B cell (primary cell): ENCODE data around the gene PDZD8. TPM values are rescaled to one million over a fixed set of nuclear protein-coding genes. Genes with fewer than 3 reads are reported as not detected.

ENCODE experiments used
- ATAC-seq: fragments of 200-7000 bp; cut with Tn5 transposase; one replicate; pipeline ENCODE4 v1.10.0; 2021; ENCODE audit warnings: low read depth, mild to moderate bottlenecking, moderate number of reproducible peaks, moderate library complexity
- CTCF ChIA-PET: fragments of 350-600 bp; sonication (Branson Sonifier 250); formaldehyde crosslinking; loops from one replicate; lab custom pipeline; 2021; ENCODE audit warnings: antibody characterized with exemption, inconsistent platforms; lab: Charles Lee
- POLR2A ChIA-PET: fragments of 350-600 bp; sonication (Branson Sonifier 250); formaldehyde crosslinking; loops from one replicate; lab custom pipeline; 2021; ENCODE audit warnings: antibody characterized with exemption; lab: Charles Lee
- DNase-seq: peaks from one replicate; pipeline ENCODE4 v3.0.0; 2013
- H2AFZ ChIP-seq: 2 replicates; pipeline ENCODE4 v1.6.1; 2012; ENCODE audit warnings: mild to moderate bottlenecking, low read depth, low read length; ENCODE audit not compliant: insufficient read depth, poor library complexity, severe bottlenecking
- H3K27ac ChIP-seq, 2 donors: 1 replicate in 1 of 2; 2 replicates in 1 of 2; pipeline ENCODE4 v1.5.1; 2012 to 2013; ENCODE audit warnings: low read length in 2 of 2, mild to moderate bottlenecking in 2 of 2, moderate library complexity in 1 of 2
- H3K27me3 ChIP-seq, 4 experiments: fragments of 200-600 bp in 1 of 4; sonication (generic) in 1 of 4; replicated peaks in 1 of 4; 1 replicate in 2 of 4; 2 replicates in 2 of 4; pipeline versions ENCODE4 v1.6.1 to v1.7.0; 2013 to 2016; ENCODE audit warnings: low read length in 3 of 4, mild to moderate bottlenecking in 2 of 4, mixed read lengths in 1 of 4, moderate library complexity in 1 of 4; ENCODE audit not compliant: insufficient read depth in 4 of 4, control insufficient read depth in 3 of 4; ENCODE audit errors: control extremely low read depth in 1 of 4
- H3K36me3 ChIP-seq, 2 experiments: replicated peaks in 1 of 2; 1 replicate in 1 of 2; 2 replicates in 1 of 2; pipeline versions ENCODE4 v1.6.1 to v1.7.1; 2013; ENCODE audit warnings: low read length in 1 of 2; ENCODE audit not compliant: insufficient read depth in 2 of 2, control insufficient read depth in 1 of 2; ENCODE audit errors: control extremely low read depth in 1 of 2, extremely low read depth in 1 of 2
- H3K4me1 ChIP-seq, 2 donors: fragments of 200-600 bp in 1 of 2; sonication (generic) in 1 of 2; 1 replicate in 1 of 2; 2 replicates in 1 of 2; pipeline versions ENCODE4 v1.5.1 to v1.6.1; 2013 to 2017; ENCODE audit warnings: low read length in 2 of 2; ENCODE audit not compliant: control insufficient read depth in 2 of 2, insufficient read depth in 2 of 2
- H3K4me2 ChIP-seq: replicated peaks from 2 replicates; pipeline ENCODE3; 2012; ENCODE audit warnings: mild to moderate bottlenecking, low read depth, low read length; ENCODE audit not compliant: poor library complexity, severe bottlenecking
- H3K4me3 ChIP-seq, 5 experiments: fragments of 200-600 bp in 1 of 5; sonication (generic) in 1 of 5; 1 replicate in 3 of 5; 2 replicates in 2 of 5; pipeline versions ENCODE4 v1.5.1 to v1.7.0; 2011 to 2016; ENCODE audit warnings: low read length in 4 of 5, mild to moderate bottlenecking in 4 of 5, low read depth in 2 of 5, control low read depth in 1 of 5, moderate library complexity in 1 of 5; ENCODE audit not compliant: insufficient read depth in 1 of 5; ENCODE audit errors: control extremely low read depth in 1 of 5, extremely low read depth in 1 of 5
- H3K79me2 ChIP-seq: fragments of 200-600 bp; sonication (generic); one replicate; pipeline ENCODE4 v1.6.0; 2016; ENCODE audit warnings: low read length; ENCODE audit not compliant: control insufficient read depth, insufficient read depth
- H3K9ac ChIP-seq: fragments of 200-600 bp; sonication (generic); 2 replicates; pipeline ENCODE4 v1.6.1; 2017; ENCODE audit warnings: mild to moderate bottlenecking, low read length, moderate library complexity
- H3K9me3 ChIP-seq, 3 donors: one replicate each; pipeline versions ENCODE4 v1.6.1 to v1.7.1; 2013; ENCODE audit warnings: low read length in 2 of 3; ENCODE audit not compliant: control insufficient read depth in 2 of 3, insufficient read depth in 1 of 3; ENCODE audit errors: control extremely low read depth in 1 of 3
- H4K20me1 ChIP-seq: 2 replicates; pipeline ENCODE4 v1.6.0; 2012; ENCODE audit warnings: mild to moderate bottlenecking, low read length; ENCODE audit not compliant: insufficient read depth, control insufficient read depth, poor library complexity, severe bottlenecking
- H3K27ac Mint-ChIP-seq: one replicate; pipeline ENCODE4 v1.8.0; 2021; ENCODE audit warnings: mixed read lengths
- H3K27me3 Mint-ChIP-seq: one replicate; pipeline ENCODE4 v1.8.0; 2021; ENCODE audit warnings: mixed read lengths
- H3K4me1 Mint-ChIP-seq: one replicate; pipeline ENCODE4 v1.8.0; 2021; ENCODE audit warnings: mixed read lengths
- H3K4me3 Mint-ChIP-seq: one replicate; pipeline ENCODE4 v1.8.0; 2021; ENCODE audit warnings: mixed read lengths
- H3K9me3 Mint-ChIP-seq: one replicate; pipeline ENCODE4 v1.8.0; 2022; ENCODE audit warnings: mixed read lengths; ENCODE audit not compliant: insufficient read depth
- EZH2 ChIP-seq: IDR thresholded peaks from 2 replicates; pipeline ENCODE4 v1.6.1; 2012; ENCODE audit warnings: borderline replicate concordance, low read depth, mild to moderate bottlenecking, moderate library complexity, low read length; ENCODE audit not compliant: insufficient read depth, poor library complexity, severe bottlenecking
- WGBS: methylation state at CpG from one replicate; pipeline ENCODE4 v1.1.5; 2013; ENCODE audit warnings: missing lambda C conversion rate; ENCODE audit not compliant: insufficient coverage; 5-methylcytosine and 5-hydroxymethylcytosine counted together
- intact Hi-C: fragments of 100-400 bp; cut with micrococcal nuclease; formaldehyde crosslinking; loops from one replicate; pipeline ENCODE4 v1.10.0; 2022
- polyA plus RNA-seq: library from polyadenylated mRNA; depleted of rRNA; stranded (reverse); fragments of >200 nt; gene quantifications from 2 replicates; pipeline ENCODE4 v1.2.3, GENCODE V29; 2012
- total RNA-seq, 2 donors: library from RNA; stranded (reverse); fragments of 120-200 nt in 1 of 2; gene quantifications; 1 replicate in 1 of 2; 2 replicates in 1 of 2; pipeline versions ENCODE4 v1.2.3 to v1.2.4, GENCODE V29; 2013 to 2022
- TF ChIP-seq, protein P1 (sequence below): fragments of 200-600 bp; IDR thresholded peaks from one replicate; pipeline ENCODE4 v1.8.0; 2022; ENCODE audit warnings: antibody characterized with exemption, mild to moderate bottlenecking

Gene PDZD8
- total and polyA plus RNA-seq, 2 donors (not counting 1 experiment from before 2014, with no cell fraction given) = 4.9 to 13.2 TPM

DNA sequence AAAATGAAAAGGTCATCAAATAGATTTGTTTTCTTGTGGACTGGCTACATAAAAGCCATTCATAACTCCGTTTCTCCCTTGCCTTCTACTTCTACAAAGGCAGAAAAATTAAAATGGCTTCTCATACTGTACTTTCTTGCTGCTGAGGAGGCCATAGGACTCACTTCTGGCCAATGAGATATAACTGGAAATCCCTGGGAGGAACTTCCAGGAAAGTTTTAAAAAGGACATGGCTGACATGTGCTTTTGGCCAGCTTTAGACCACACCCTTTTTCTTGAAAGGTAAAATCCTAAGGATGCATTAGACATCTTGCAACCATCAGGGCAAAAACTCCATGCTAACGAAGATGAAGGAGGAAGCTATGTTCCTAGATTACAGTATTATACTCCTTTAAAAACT, 58.5 kb downstream of the PDZD8 start:
- H3K4me3 Mint-ChIP-seq = no peak overlapping the region
- Histone ChIP-seq H4K20me1 (peaks cover 7% of the 10 kb centered on the region), H3K27ac (no peak overlapping the region), H3K9me3 (no peaks in the 10 kb centered on the region), H3K79me2 (peaks cover 4% of the 10 kb centered on the region), H3K4me1 (no peaks in the 10 kb centered on the region), H3K36me3 (peaks cover 0 to 2% of the 10 kb centered on the region in 2 experiments), H3K9ac (no peak overlapping the region), H3K4me3 (no peak overlapping the region), H3K4me2 (no peak overlapping the region), H2AFZ (no peak overlapping the region), H3K27me3 (no peaks in the 10 kb centered on the region)
- ATAC-seq (no peak), DNase-seq (no peak)
- no peaks in the 10 kb centered on the region for H3K9me3 Mint-ChIP-seq
- ChIA-PET POLR2A (no interaction called here), CTCF (interaction anchor here (1.3 kb wide), 1 partner anchor 100 kb away, joined by 5 read pairs; no protein-coding TSS in a partner anchor)
- no peak overlapping the region for H3K27ac Mint-ChIP-seq
- H3K4me1 Mint-ChIP-seq = no peaks in the 10 kb centered on the region
- TF ChIP-seq, protein P1, sequence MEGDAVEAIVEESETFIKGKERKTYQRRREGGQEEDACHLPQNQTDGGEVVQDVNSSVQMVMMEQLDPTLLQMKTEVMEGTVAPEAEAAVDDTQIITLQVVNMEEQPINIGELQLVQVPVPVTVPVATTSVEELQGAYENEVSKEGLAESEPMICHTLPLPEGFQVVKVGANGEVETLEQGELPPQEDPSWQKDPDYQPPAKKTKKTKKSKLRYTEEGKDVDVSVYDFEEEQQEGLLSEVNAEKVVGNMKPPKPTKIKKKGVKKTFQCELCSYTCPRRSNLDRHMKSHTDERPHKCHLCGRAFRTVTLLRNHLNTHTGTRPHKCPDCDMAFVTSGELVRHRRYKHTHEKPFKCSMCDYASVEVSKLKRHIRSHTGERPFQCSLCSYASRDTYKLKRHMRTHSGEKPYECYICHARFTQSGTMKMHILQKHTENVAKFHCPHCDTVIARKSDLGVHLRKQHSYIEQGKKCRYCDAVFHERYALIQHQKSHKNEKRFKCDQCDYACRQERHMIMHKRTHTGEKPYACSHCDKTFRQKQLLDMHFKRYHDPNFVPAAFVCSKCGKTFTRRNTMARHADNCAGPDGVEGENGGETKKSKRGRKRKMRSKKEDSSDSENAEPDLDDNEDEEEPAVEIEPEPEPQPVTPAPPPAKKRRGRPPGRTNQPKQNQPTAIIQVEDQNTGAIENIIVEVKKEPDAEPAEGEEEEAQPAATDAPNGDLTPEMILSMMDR = no peak
- TF ChIP-seq EZH2 = no peak
- intact Hi-C loops = no loop called here
- no peaks in the 10 kb centered on the region for H3K27me3 Mint-ChIP-seq
- no CpG with 5 or more reads among the region's 2 CpGs for WGBS

DNA sequence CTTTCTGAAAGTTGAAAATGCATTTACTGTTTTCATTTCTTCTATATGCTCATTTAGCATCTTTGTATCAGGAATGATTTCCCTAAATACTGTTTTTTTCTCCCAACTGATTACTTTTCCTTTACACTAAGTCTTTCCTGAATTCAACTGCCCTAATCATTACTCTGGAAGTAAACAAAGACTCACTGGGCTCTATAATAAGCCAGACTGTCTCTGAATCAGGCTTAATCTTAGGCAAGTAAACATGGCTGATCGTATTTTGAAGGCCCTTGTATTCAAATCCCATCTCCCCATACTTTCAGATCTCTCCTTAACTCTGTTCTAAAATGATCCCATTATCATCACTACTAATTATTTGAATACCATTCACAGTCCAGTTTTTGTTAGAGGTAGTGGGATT, 61.6 kb downstream of the PDZD8 start:
- no peak overlapping the region for H2AFZ ChIP-seq
- H3K27ac Mint-ChIP-seq = no peak overlapping the region
- no peaks in the 10 kb centered on the region for H3K9me3 Mint-ChIP-seq
- H3K27ac ChIP-seq = no peak overlapping the region
- H3K9me3 ChIP-seq = no peaks in the 10 kb centered on the region
- TF ChIP-seq, protein P1 = no peak
- no peak for TF ChIP-seq EZH2
- H4K20me1 ChIP-seq = no peaks in the 10 kb centered on the region
- no peak overlapping the region for H3K9ac ChIP-seq
- DNase-seq (no peak), ATAC-seq (no peak)
- H3K4me3 ChIP-seq = no peak overlapping the region
- no peak overlapping the region for H3K4me3 Mint-ChIP-seq
- POLR2A ChIA-PET = no interaction called here
- CTCF ChIA-PET = no interaction called here
- intact Hi-C loops = no loop called here
- H3K27me3 ChIP-seq = no peaks in the 10 kb centered on the region
- no peaks in the 10 kb centered on the region for H3K27me3 Mint-ChIP-seq
- peaks cover 4% of the 10 kb centered on the region for H3K79me2 ChIP-seq
- no peaks in the 10 kb centered on the region for H3K4me1 ChIP-seq
- H3K4me1 Mint-ChIP-seq = no peaks in the 10 kb centered on the region
- H3K4me2 ChIP-seq = no peak overlapping the region
- WGBS = no CpG with 5 or more reads among the region's 1 CpG
- peaks cover 0 to 2% of the 10 kb centered on the region in 2 experiments for H3K36me3 ChIP-seq
